ENCODE results near the gene TH. TPM values are rescaled to one million over a fixed set of nuclear protein-coding genes. Genes with fewer than 3 reads are reported as not detected.

Gene TH
- total RNA-seq, 4 donors from 2014 or later: 0.36 to 0.84 TPM; not detected in 2

DNA sequence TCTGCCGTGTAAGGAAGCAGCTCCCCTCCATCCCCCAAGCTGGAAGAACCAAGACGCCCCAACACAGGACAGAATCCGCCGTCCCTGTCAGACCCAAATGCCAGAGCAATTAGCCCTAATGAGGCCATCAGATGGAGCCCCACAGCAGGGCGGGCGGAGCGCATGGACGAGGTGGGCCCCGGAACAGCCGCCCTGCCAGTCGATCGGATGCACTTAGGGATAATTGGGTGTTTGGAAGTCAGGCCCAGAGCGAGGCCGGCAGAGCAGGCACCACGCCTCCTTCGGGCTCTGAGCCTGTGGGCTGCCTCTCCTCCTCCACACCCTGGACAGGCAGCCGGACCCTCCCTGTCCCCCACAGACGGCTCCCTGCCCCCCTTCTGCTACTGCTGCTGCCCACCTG lies 5.5 kb upstream of the TH start:
- H3K4me3 ChIP-seq (ENCODE audit: low read depth, poor library complexity, severe bottlenecking): no peak overlapping the region
- TF ChIP-seq POLR2A (IDR thresholded peaks at IDR 0.05) (no peak), CTCF (IDR thresholded peaks at IDR 0.05) (no peak)
- no peak for DNase-seq (ENCODE audit: low spot score in 2 of 2)
- WGBS, 2 donors: 24 to 31% methylated on average over 7 to 13 of the region's 18 CpGs
- intact Hi-C loops (cut with DNase I; ENCODE audit: low total_unique reads): no loop called here

GRCh38 chr11:2176389-2176900 lies 4.8 kb upstream of the TH start:
- intact Hi-C loops (cut with DNase I; ENCODE audit: low total_unique reads): no loop called here
- TF ChIP-seq CTCF (IDR thresholded peaks at IDR 0.05): no peak
- no peak for TF ChIP-seq POLR2A (IDR thresholded peaks at IDR 0.05)
- H3K4me3 ChIP-seq (ENCODE audit: low read depth, poor library complexity, severe bottlenecking): no peak overlapping the region
- 92 to 95% methylated on average over 13 to 14 of the region's 14 CpGs for WGBS, 2 donors
- DNase-seq (ENCODE audit: low spot score in 2 of 2): no peak

- no peak overlapping the region for H3K4me3 ChIP-seq (ENCODE audit: low read depth, poor library complexity, severe bottlenecking)
- TF ChIP-seq CTCF (IDR thresholded peaks at IDR 0.05): no peak
- TF ChIP-seq POLR2A (IDR thresholded peaks at IDR 0.05): no peak
- intact Hi-C loops (cut with DNase I; ENCODE audit: low total_unique reads): no loop called here
- 27 to 36% methylated on average over 7 of the region's 13 CpGs for WGBS, 2 donors
- no peak for DNase-seq (ENCODE audit: low spot score in 2 of 2)
These were observed 4.0 kb upstream of the TH start for GRCh38 chr11:2175659-2176058.

DNA sequence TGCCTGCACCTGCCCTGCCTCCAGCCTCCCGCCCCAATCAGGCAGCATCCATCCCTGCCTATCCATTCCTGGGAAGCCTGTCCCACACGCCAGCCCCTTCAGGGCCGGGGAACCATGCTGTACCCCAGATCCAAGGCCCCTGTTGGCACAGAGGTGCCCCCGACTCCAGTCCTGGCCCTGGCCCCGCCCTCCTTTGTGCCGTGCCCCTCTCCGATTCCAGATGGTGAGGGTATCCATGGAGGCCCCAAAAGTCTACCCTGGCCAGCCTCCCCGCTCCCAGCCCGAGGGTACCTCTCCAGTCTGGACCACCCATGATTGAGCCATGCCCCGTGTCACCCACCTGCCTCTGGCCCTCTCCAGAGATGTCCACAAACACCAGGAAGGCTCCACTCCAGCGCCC lies 2.7 kb upstream of the TH start:
- no peak for TF ChIP-seq CTCF (IDR thresholded peaks at IDR 0.05)
- 91 to 93% methylated on average over 8 to 11 of the region's 11 CpGs for WGBS, 2 donors
- intact Hi-C loops (cut with DNase I; ENCODE audit: low total_unique reads): no loop called here
- no peak for DNase-seq (ENCODE audit: low spot score in 2 of 2)
- H3K4me3 ChIP-seq (ENCODE audit: low read depth, poor library complexity, severe bottlenecking): no peak overlapping the region

- intact Hi-C loops (cut with DNase I; ENCODE audit: low total_unique reads): no loop called here
- 61% methylated on average over 7 to 11 of the region's 11 CpGs for WGBS, 2 donors
- TF ChIP-seq POLR2A (IDR thresholded peaks at IDR 0.05): no peak
- TF ChIP-seq CTCF (IDR thresholded peaks at IDR 0.05): no peak
- DNase-seq (ENCODE audit: low spot score in 2 of 2): no peak
- no peak overlapping the region for H3K4me3 ChIP-seq (ENCODE audit: low read depth, poor library complexity, severe bottlenecking)
These were observed 2.1 kb upstream of the TH start for GRCh38 chr11:2173761-2174160.

DNA sequence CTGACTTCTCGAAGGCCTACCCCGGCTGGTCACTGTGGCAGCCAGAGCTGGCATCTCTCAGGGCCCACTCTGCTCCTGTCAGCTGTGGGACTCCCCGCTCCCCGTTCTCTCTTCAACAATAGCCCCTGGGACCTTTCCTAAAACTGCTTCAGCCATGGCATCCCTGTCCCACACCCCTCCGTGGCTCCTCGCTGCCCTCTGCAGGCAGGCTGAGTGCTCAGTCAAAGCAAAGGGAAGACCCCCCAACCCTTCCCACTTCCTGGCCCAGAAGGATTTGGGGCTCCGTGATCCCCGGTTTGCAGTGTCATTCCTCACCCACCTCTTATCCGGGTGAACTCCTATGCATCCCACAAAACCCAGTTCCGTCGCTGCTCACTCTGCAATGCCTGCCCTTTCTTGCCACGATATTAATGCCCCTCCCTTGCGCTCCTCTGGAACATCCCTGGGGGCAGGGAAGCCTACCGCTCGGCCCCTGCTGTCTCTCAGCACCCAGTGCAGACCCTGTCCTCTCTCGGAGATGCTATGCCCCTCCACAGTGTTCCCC lies 1.6 kb upstream of the TH start:
- no peak for DNase-seq (ENCODE audit: low spot score in 2 of 2)

More for the DNA sequence above, 1.6 kb upstream of the TH start:
- H3K4me3 ChIP-seq (ENCODE audit: low read depth, poor library complexity, severe bottlenecking): no peak overlapping the region
- no peak for TF ChIP-seq POLR2A (IDR thresholded peaks at IDR 0.05)
- TF ChIP-seq CTCF (IDR thresholded peaks at IDR 0.05): no peak
- intact Hi-C loops (cut with DNase I; ENCODE audit: low total_unique reads): no loop called here
- 81 to 90% methylated on average over 16 of the region's 16 CpGs for WGBS, 2 donors
